Neural progenitor cell (in vitro differentiated cells): ENCODE data around the gene LRRC26. TPM values are rescaled to one million over a fixed set of nuclear protein-coding genes. Genes with fewer than 3 reads are reported as not detected.

Experiments used
- DNase-seq: peaks from one replicate; pipeline ENCODE4 v3.0.0-alpha.2; 2016; ENCODE audit warnings: low spot score
- H2AFZ ChIP-seq: fragments of 200-600 bp; sonication (generic); replicated peaks from 2 replicates; pipeline ENCODE4 v1.6.1; 2016; ENCODE audit warnings: antibody characterized with exemption
- H3F3A ChIP-seq: fragments of 200-600 bp; sonication (generic); 2 replicates; pipeline ENCODE4 v1.6.1; 2016; ENCODE audit warnings: antibody characterized with exemption, low read depth
- H3K27ac ChIP-seq: fragments of 200-600 bp; sonication (generic); 2 replicates; pipeline ENCODE4 v1.5.1; 2016; ENCODE audit warnings: mild to moderate bottlenecking
- H3K27me3 ChIP-seq: fragments of 200-600 bp; sonication (generic); 2 replicates; pipeline ENCODE4 v1.6.1; 2016; ENCODE audit warnings: mild to moderate bottlenecking, moderate library complexity
- H3K36me3 ChIP-seq: fragments of 200-600 bp; sonication (generic); 2 replicates; pipeline ENCODE4 v1.5.1; 2016
- H3K4me1 ChIP-seq: fragments of 200-600 bp; sonication (generic); 2 replicates; pipeline ENCODE4 v1.6.1; 2016; ENCODE audit warnings: mixed run types
- H3K4me2 ChIP-seq: fragments of 200-600 bp; sonication (generic); 2 replicates; pipeline ENCODE4 v1.6.1; 2016
- H3K4me3 ChIP-seq: fragments of 200-600 bp; sonication (generic); 2 replicates; pipeline ENCODE4 v1.5.1; 2016
- H3K79me2 ChIP-seq: fragments of 200-600 bp; sonication (generic); 2 replicates; pipeline ENCODE4 v1.6.1; 2016; ENCODE audit warnings: low read depth
- H3K9ac ChIP-seq: fragments of 200-600 bp; sonication (generic); 2 replicates; pipeline ENCODE4 v1.6.1; 2016
- H3K9me3 ChIP-seq: fragments of 200-600 bp; sonication (generic); 2 replicates; pipeline ENCODE4 v1.5.1; 2016; ENCODE audit warnings: low read depth
- H4K20me1 ChIP-seq: fragments of 200-600 bp; sonication (generic); 2 replicates; pipeline ENCODE4 v1.6.1; 2016; ENCODE audit warnings: low read depth
- H3K27ac Mint-ChIP-seq: 3 replicates; pipeline ENCODE4 v1.8.0; 2021; ENCODE audit warnings: mixed read lengths
- H3K27me3 Mint-ChIP-seq: 2 replicates; pipeline ENCODE4 v1.8.0; 2022; ENCODE audit warnings: low read depth, mild to moderate bottlenecking, inconsistent platforms, moderate library complexity, mixed read lengths; ENCODE audit not compliant: insufficient read depth
- H3K36me3 Mint-ChIP-seq: 3 replicates; pipeline ENCODE4 v1.8.0; 2021; ENCODE audit warnings: mixed read lengths
- H3K4me1 Mint-ChIP-seq: 3 replicates; pipeline ENCODE4 v1.8.0; 2021; ENCODE audit warnings: mixed read lengths
- H3K4me3 Mint-ChIP-seq: 3 replicates; pipeline ENCODE4 v1.8.0; 2021; ENCODE audit warnings: mild to moderate bottlenecking, moderate library complexity, mixed read lengths
- H3K9me3 Mint-ChIP-seq: 3 replicates; pipeline ENCODE4 v1.8.0; 2020; ENCODE audit warnings: mixed read lengths
- EZH2 ChIP-seq: fragments of 200-600 bp; sonication (generic); IDR thresholded peaks from 2 replicates; pipeline ENCODE4 v1.6.1; 2017; ENCODE audit warnings: antibody characterized with exemption, mild to moderate bottlenecking, moderate library complexity
- EZH2phosphoT487 ChIP-seq: fragments of 200-600 bp; sonication (generic); IDR thresholded peaks from 2 replicates; pipeline ENCODE4 v1.6.1; 2017; ENCODE audit warnings: antibody characterized with exemption
- total RNA-seq: library from RNA; depleted of rRNA; stranded (reverse); fragments of >200 nt; gene quantifications from 2 replicates; pipeline ENCODE4 v1.2.3, GENCODE V29; 2015; ENCODE audit warnings: low replicate concordance
- TF ChIP-seq, protein P1 (sequence below): fragments of 200-600 bp; sonication (generic); IDR thresholded peaks from 2 replicates; pipeline ENCODE4 v1.5.1; 2017; ENCODE audit warnings: antibody characterized with exemption, mild to moderate bottlenecking

Gene LRRC26
- total RNA-seq, 1 donor from 2014 or later: not detected

- Mint-ChIP-seq H3K4me1 (no peaks in the 10 kb centered on the region), H3K36me3 (peaks cover 3% of the 10 kb centered on the region), H3K9me3 (no peaks in the 10 kb centered on the region), H3K27ac (no peak overlapping the region), H3K27me3 (peaks cover 2% of the 10 kb centered on the region), H3K4me3 (peak overlapping the region; percentile 60)
- no peak overlapping the region for H2AFZ ChIP-seq
- no peak overlapping the region for H3K27ac ChIP-seq
- no peaks in the 10 kb centered on the region for H3K36me3 ChIP-seq
- peaks cover 18% of the 10 kb centered on the region for H3K27me3 ChIP-seq
- H4K20me1 ChIP-seq: peaks cover 7% of the 10 kb centered on the region
- H3F3A ChIP-seq: peaks cover 4% of the 10 kb centered on the region
- H3K79me2 ChIP-seq: no peaks in the 10 kb centered on the region
- DNase-seq: peak; percentile 60
- H3K9me3 ChIP-seq: no peaks in the 10 kb centered on the region
- H3K4me1 ChIP-seq: peaks cover 7% of the 10 kb centered on the region
- H3K4me3 ChIP-seq: no peak overlapping the region
- H3K9ac ChIP-seq: no peak overlapping the region
- H3K4me2 ChIP-seq: no peak overlapping the region
- TF ChIP-seq, protein P1, sequence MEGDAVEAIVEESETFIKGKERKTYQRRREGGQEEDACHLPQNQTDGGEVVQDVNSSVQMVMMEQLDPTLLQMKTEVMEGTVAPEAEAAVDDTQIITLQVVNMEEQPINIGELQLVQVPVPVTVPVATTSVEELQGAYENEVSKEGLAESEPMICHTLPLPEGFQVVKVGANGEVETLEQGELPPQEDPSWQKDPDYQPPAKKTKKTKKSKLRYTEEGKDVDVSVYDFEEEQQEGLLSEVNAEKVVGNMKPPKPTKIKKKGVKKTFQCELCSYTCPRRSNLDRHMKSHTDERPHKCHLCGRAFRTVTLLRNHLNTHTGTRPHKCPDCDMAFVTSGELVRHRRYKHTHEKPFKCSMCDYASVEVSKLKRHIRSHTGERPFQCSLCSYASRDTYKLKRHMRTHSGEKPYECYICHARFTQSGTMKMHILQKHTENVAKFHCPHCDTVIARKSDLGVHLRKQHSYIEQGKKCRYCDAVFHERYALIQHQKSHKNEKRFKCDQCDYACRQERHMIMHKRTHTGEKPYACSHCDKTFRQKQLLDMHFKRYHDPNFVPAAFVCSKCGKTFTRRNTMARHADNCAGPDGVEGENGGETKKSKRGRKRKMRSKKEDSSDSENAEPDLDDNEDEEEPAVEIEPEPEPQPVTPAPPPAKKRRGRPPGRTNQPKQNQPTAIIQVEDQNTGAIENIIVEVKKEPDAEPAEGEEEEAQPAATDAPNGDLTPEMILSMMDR: no peak
- TF ChIP-seq EZH2 (no peak), EZH2phosphoT487 (no peak)
Observed at GRCh38 chr9:137217276-137218211, 47.7 kb upstream of the LRRC26 start.

GRCh38 chr9:137216188-137216965 is 46.5 kb upstream of the LRRC26 start:
- no peaks in the 10 kb centered on the region for H3K9me3 Mint-ChIP-seq
- TF ChIP-seq EZH2phosphoT487: no peak
- TF ChIP-seq EZH2: no peak
- TF ChIP-seq, protein P1: no peak
- Histone ChIP-seq H3K4me1 (peaks cover 1% of the 10 kb centered on the region), H3K79me2 (no peaks in the 10 kb centered on the region), H3K9me3 (no peaks in the 10 kb centered on the region), H4K20me1 (peaks cover 7% of the 10 kb centered on the region), H3K36me3 (no peaks in the 10 kb centered on the region), H3K4me2 (no peak overlapping the region), H3K4me3 (no peak overlapping the region), H3K9ac (no peak overlapping the region), H2AFZ (no peak overlapping the region), H3K27me3 (peaks cover 9% of the 10 kb centered on the region), H3K27ac (no peak overlapping the region), H3F3A (no peaks in the 10 kb centered on the region)
- no peaks in the 10 kb centered on the region for H3K4me1 Mint-ChIP-seq
- H3K27ac Mint-ChIP-seq: no peak overlapping the region
- H3K4me3 Mint-ChIP-seq: no peak overlapping the region
- no peak for DNase-seq
- peaks cover 3% of the 10 kb centered on the region for H3K36me3 Mint-ChIP-seq
- peaks cover 2% of the 10 kb centered on the region for H3K27me3 Mint-ChIP-seq

DNA sequence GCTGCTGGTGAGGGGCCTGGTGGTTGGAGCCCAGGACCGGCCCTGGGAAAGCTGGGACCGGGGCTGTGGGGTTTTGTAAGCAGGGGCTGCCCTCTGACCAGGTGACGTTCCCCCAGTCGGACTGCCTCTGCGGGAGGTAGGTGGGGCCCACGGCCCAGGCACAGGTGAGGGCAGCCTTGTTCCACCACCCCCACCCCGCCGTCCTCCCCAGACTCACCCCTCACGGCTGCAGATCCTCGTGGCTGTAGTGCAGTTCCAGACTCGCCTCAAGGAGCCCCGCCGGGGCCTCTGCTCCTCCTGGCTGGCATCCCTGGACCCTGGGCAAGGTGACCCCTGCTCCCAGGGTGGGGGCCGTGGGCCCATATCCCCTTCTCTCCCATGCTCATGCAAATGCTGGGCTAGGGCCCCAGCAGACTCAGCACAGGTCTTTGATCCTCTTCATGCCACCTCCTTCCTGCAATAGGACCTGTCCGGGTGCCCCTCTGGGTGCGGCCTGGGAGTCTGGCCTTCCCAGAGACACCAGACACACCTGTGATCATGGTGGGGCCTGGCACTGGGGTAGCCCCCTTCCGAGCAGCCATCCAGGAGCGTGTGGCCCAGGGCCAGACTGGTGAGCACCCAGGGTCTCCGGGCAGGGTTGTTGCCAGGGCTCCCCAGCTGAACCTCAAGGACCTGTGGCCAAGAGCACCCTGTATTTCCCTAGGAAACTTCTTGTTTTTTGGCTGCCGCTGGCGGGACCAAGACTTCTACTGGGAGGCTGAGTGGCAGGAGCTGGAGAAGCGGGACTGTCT is 45.5 kb upstream of the LRRC26 start:
- TF ChIP-seq, protein P1: no peak
- TF ChIP-seq EZH2: no peak
- TF ChIP-seq EZH2phosphoT487: no peak
- no peak overlapping the region for H2AFZ ChIP-seq
- no peaks in the 10 kb centered on the region for H3K79me2 ChIP-seq
- Mint-ChIP-seq H3K27me3 (peaks cover 2% of the 10 kb centered on the region), H3K36me3 (peaks cover 5% of the 10 kb centered on the region), H3K4me3 (no peak overlapping the region), H3K27ac (no peak overlapping the region), H3K4me1 (no peaks in the 10 kb centered on the region), H3K9me3 (no peaks in the 10 kb centered on the region)
- H3K36me3 ChIP-seq: no peaks in the 10 kb centered on the region
- H3K9ac ChIP-seq: no peak overlapping the region
- no peaks in the 10 kb centered on the region for H3F3A ChIP-seq
- H4K20me1 ChIP-seq: peaks cover 7% of the 10 kb centered on the region
- H3K27ac ChIP-seq: no peak overlapping the region
- H3K4me2 ChIP-seq: no peak overlapping the region
- H3K27me3 ChIP-seq: no peaks in the 10 kb centered on the region
- H3K4me3 ChIP-seq: no peak overlapping the region
- no peaks in the 10 kb centered on the region for H3K4me1 ChIP-seq
- no peak for DNase-seq
- H3K9me3 ChIP-seq: no peaks in the 10 kb centered on the region
